ENCODE results near the gene KIF13A.
"Not testable (repeated sequence)": the region's sequence is repeated elsewhere in the genome, so short reads cannot be mapped to it uniquely, and the experiment has no call there.

Gene KIF13A

GRCh38 chr6:17785094-17785787, 202.2 kb downstream of the KIF13A start:
- DNase-seq (ENCODE audit: low read depth): no peak

- no peak for DNase-seq (ENCODE audit: low read depth)
These were observed 207.4 kb downstream of the KIF13A start for GRCh38 chr6:17780061-17780460.

DNA sequence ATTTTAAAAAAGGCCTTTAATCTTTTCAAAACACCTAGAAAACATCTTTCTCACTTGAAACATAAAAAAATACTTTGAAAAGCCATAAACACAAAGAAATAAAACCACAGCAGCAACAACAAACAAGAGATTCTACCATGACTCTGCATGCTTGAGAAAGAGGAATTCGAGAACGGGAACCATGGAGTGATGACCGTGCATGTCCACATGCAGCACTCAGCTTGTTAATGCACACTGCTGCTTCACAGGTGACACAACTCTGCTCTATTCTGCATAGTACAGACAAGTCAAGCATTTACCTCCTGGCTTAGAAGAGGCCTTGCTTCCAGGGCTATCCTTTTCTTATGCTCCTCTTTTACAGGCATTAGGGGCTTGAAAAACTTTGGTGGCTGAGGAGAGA, 215.8 kb downstream of the KIF13A start:
- no peak for DNase-seq (ENCODE audit: low read depth)

- no peak for DNase-seq (ENCODE audit: low read depth)
These were observed 218.6 kb downstream of the KIF13A start for GRCh38 chr6:17768881-17769280.

DNA sequence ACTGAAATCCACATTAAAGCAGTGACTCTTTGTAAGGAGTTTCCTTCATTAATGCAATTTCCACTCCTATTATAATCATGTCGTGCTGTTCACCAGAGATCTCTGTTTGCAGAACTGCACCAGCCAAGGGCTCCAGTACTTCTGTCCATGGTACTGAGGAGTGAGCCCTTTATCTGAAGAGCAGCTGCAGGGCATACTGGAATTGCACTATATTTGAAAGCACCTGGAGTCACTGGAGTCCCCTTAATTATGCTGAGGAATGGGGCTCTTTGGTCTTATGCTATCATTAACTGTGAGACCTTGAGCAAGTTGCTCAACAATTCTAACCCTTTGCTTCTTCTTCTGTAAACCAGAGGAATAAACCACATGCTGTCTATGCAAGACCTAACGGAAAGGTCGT, 219.0 kb downstream of the KIF13A start:
- DNase-seq (ENCODE audit: low read depth): no peak

DNA sequence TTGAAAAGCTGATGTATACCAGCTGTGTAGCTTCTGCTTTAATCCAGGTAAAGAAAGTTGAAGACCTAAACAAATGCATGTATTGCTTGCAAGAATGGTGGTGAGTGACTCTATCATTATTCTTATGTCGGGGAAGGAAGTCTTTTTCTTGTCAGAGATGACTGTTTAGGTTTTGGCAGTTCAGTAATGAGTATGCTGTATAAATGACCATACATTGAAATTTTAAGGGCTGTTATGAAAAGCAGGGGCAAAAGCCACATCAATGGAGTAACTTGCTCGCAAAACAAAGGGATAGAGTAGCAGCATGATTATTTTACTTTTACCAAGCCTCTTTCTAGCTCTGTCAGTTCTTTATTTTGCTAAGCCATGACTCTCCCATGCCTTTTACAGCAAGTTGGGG, 224.8 kb downstream of the KIF13A start:
- no peak for DNase-seq (ENCODE audit: low read depth)

GRCh38 chr6:17758119-17758518, 229.3 kb downstream of the KIF13A start:
- no peak for DNase-seq (ENCODE audit: low read depth)

GRCh38 chr6:17754254-17754653, 233.2 kb downstream of the KIF13A start:
- DNase-seq (ENCODE audit: low read depth): no peak

- DNase-seq (ENCODE audit: low read depth): not testable (repeated sequence)
These were observed 242.1 kb downstream of the KIF13A start for GRCh38 chr6:17745324-17745723.

- DNase-seq (ENCODE audit: low read depth): not testable (repeated sequence)
These were observed 242.6 kb downstream of the KIF13A start for GRCh38 chr6:17744757-17745308.

DNA sequence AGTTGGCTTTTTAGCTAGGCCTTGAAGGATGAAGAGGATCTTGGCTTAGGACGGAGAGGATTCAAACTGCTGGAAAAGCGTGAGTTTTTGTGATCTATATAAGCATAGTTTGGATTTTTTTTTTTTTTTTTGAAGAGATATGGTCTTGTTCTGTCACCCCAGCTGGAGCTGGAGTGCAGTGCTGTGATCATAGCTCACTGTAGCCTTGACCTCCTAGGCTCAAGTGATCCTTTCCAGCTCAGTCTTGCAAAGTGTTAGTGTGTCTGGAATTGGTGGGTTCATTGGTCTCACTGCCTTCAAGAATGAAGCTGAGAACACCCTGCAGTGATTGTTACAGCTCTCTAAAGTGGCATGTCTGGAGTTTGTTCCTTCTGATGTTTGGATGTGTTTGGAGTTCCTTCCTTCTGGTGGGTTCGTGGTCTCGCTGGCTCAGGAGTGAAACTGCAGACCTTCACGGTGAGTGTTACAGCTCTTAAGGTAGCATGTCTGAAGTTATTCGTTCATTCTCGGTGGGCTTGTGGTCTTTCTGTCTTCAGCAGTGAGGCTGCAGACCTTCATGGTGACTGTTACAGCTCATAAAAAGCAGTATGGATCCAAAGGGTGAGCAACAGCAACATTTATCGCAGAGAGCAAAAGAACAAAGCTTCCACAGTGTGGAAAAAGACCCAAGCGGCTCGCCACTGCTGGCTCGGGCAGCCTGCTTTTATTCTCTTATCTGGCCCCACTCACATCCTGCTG, 243.2 kb downstream of the KIF13A start:
- no peak for DNase-seq (ENCODE audit: low read depth)

DNA sequence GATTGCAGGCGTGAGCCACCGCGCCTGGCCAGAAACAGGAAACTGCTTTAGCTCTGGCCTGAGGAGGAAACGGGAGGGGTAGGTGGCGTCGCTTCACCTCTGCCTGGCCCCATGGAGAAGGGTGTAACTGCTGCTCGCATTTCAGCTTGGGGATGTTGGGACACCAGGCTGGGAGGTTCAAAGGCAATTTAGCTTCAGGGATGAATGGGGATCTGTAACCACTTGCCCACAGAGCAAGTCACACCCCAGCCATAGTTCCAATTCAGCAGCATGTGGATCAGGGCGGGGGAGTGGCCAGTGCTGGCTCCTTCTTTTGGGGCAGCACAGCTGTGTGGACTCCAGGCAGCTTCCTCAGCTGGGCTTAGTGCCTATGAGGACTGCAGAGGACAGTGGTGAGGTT, 245.9 kb downstream of the KIF13A start:
- no peak for DNase-seq (ENCODE audit: low read depth)

DNA sequence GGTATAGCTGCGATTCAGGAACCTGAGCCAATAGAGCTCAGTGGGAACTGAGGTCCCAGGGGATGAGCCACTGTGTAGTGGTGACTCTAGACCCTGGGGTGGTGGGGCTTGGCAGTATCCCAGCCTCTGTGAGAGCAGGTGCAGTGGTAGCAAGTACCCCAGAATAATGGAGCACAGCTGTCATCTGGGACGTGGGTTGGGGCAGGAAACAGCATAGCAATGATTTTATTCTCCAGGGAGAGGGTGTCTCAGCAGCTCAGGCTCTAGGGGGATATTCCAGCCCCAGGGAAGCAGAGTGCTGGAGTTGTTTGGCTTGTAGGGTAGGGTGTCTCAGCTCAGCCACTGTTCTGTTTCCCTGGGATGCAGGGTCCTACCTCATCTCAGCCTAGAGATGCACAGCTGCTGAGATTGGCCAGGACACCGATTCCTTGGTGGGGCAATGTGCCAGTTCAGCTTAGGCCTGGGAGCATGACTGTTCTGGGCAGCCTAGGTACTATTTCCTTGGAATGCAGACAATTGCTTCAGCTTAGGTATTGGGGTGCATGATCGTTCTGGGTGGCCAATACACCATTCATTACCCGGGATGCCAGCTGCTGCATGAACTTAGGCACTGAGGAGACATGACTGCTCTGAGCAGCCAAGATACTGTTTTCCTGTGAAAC, 246.7 kb downstream of the KIF13A start:
- DNase-seq (ENCODE audit: low read depth): no peak

- no peak for DNase-seq (ENCODE audit: low read depth)
These were observed 249.7 kb downstream of the KIF13A start for GRCh38 chr6:17737704-17738252.

GRCh38 chr6:17735311-17735710, 252.1 kb downstream of the KIF13A start:
- not testable (repeated sequence) for DNase-seq (ENCODE audit: low read depth)

DNA sequence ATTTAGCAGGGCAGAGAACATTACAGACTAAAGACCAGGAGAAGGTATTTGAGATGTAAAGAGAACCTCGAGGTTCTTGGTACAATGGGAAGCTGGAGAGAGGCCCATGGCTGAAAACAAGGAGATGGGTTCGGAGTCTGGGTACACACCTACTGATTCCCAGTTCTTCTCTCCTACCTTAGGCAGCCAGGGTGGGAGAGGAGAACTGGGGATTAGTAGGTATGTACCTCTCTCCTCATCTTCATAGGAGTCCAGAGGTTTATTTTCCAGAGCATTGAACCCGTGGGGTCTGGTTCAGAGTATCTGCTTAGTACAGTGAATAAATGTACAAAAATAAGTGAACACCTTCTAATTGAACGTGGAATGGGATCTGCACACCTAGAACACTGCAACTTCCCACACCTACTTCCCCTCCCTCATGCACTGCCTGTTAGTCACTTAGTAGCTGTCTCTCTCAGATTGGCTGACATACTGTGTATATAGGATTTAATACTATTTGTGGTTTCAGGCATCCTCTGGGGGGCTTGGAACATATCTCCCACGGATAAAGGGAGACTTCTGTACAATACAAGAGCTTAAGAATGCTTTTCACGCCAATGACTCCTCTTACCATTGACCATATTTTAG, 257.2 kb downstream of the KIF13A start:
- DNase-seq (ENCODE audit: low read depth): no peak

DNA sequence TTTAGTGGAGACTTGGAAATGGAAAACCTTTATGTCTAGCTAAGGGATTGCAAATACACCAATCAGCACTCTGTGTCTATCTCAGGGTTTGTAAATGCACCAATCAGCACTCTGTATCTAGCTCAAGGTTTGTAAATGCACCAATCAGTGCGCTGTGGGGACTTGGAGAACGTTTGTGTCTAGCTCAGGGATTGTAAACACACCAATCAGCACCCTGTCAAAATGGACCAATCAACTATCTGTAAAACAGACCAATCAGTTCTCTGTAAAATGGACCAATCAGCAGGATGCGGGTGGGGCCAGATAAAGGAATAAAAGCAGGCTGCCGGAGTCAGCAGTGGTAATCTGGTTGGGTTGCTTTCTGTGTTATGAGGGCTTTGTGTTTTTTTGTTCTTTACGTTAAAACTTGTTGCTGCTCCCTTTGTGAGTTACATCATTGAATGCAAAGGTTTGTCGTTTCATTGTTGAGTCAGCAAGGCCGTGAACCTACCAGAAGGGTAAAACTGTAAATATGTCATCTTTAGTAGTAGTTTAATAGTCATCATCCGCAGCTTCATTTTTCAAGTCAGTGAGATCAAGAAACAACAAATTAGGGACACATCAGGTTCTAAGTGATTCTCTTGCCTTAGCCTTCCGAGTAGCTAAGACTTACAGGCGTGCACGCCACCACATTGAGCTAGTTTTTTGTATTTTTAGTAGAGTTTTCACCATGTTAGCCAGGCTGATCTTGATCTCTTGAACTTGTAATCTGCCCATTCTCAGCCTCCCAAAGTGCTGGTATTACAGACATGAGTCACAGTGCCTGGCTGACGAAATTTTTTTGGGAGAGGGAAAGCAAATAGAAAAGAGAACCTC, 258.0 kb downstream of the KIF13A start:
- no peak for DNase-seq (ENCODE audit: low read depth)

- no peak for DNase-seq (ENCODE audit: low read depth)
These were observed 258.7 kb downstream of the KIF13A start for GRCh38 chr6:17728551-17729222.

DNA sequence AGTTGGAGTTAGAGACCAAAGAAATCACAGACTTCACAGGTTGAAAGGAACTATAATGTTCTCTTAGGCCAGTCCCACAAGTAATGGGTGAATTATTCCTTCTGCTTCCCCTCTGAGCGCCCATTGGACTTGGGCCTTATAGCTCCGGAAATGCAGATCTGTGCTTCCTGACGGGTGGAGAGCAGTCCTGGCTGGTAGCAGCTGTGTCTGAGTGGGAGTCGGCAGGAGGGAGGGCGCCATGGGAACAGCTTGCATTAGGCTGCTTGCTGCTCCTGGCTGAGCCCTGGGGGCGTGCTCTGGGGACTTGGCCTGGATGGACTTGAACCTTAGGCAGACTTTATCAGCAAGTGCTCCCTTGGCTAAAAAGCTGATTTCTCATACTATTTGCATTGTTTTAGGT, 262.4 kb downstream of the KIF13A start:
- DNase-seq (ENCODE audit: low read depth): no peak

DNA sequence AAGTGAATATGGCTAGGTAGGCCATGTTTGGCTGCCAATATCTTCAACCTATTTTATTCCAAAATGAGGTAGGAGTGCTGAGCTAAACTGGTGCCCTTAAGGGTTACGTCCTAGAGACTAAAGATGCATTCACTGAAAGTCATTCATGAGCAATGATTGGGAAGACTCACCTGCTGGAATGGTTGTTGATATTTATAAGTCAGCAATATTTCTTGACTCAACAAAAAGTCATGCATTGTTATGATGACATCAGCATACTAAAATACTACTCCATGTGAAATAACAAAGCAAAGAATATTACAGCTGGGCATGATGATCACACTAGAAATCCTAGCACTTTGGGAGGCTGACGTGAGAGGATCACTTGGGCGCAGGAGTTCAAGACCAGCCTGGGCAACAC, 263.1 kb downstream of the KIF13A start:
- DNase-seq (ENCODE audit: low read depth): no peak

GRCh38 chr6:17721671-17722070, 265.8 kb downstream of the KIF13A start:
- no peak for DNase-seq (ENCODE audit: low read depth)
